H1 (cell line): Measurements from ENCODE around the gene KREMEN1. TPM values are rescaled to one million over a fixed set of nuclear protein-coding genes. Genes with fewer than 3 reads are reported as not detected.

ENCODE experiments used
- CTCF ChIA-PET: fragments of 300-600 bp; sonication (Branson Sonifier 250); formaldehyde crosslinking; loops from one replicate; lab custom pipeline; 2021; ENCODE audit not compliant: partially characterized antibody; lab: Charles Lee
- POLR2A ChIA-PET: fragments of 300-600 bp; sonication (Branson Sonifier 250); formaldehyde crosslinking; loops from one replicate; lab custom pipeline; 2021; ENCODE audit warnings: inconsistent platforms; ENCODE audit not compliant: partially characterized antibody; lab: Charles Lee
- DNase-seq, 2 experiments: peaks; one replicate each; pipeline versions ENCODE4 v3.0.0 to v3.0.0-alpha.2; 2010 to 2022; ENCODE audit warnings: low spot score in 2 of 2, low read depth in 1 of 2, mixed read lengths in 1 of 2
- FAIRE-seq: peaks from 2 replicates; lab custom pipeline; 2011; peaks lifted over from hg19 to GRCh38; lab: Jason Lieb, UNC
- H2AFZ ChIP-seq: 2 replicates; pipeline ENCODE4 v1.8.1; 2012; ENCODE audit warnings: low read length, inconsistent platforms
- H2AK5ac ChIP-seq: 2 replicates; pipeline ENCODE4 v1.6.1; 2013; ENCODE audit warnings: low read depth, low read length
- H2BK120ac ChIP-seq: replicated peaks from 2 replicates; pipeline ENCODE3; 2013; ENCODE audit warnings: low read depth, low read length, inconsistent platforms
- H2BK12ac ChIP-seq: 2 replicates; pipeline ENCODE4 v1.6.1; 2013; ENCODE audit warnings: low read depth, low read length
- H2BK15ac ChIP-seq: 2 replicates; pipeline ENCODE4 v1.6.1; 2013; ENCODE audit warnings: low read length
- H2BK20ac ChIP-seq: 2 replicates; pipeline ENCODE4 v1.6.1; 2013; ENCODE audit warnings: low read length
- H2BK5ac ChIP-seq: 2 replicates; pipeline ENCODE4 v1.6.1; 2013; ENCODE audit warnings: low read depth, low read length
- H3K14ac ChIP-seq: 2 replicates; pipeline ENCODE4 v1.6.1; 2013; ENCODE audit warnings: inconsistent platforms; ENCODE audit not compliant: insufficient read length
- H3K18ac ChIP-seq: 2 replicates; pipeline ENCODE4 v1.6.1; 2013; ENCODE audit warnings: low read length; ENCODE audit errors: extremely low read depth
- H3K23ac ChIP-seq: 2 replicates; pipeline ENCODE4 v1.6.1; 2013; ENCODE audit warnings: inconsistent platforms; ENCODE audit not compliant: insufficient read length
- H3K23me2 ChIP-seq: 2 replicates; pipeline ENCODE4 v1.6.1; 2013; ENCODE audit warnings: low read depth, low read length
- H3K27ac ChIP-seq: 2 replicates; pipeline ENCODE4 v1.6.1; 2011; ENCODE audit warnings: low read depth, low read length, inconsistent platforms
- H3K27me3 ChIP-seq, 4 experiments: replicated peaks in 1 of 4; 1 replicate in 1 of 4; 2 replicates in 3 of 4; pipeline versions ENCODE4 v1.6.1 to v1.8.1; 2011 to 2013; ENCODE audit warnings: low read length in 3 of 4, mild to moderate bottlenecking in 3 of 4, inconsistent platforms in 2 of 4, mixed read lengths in 2 of 4, moderate library complexity in 1 of 4; ENCODE audit not compliant: control insufficient read depth in 3 of 4, insufficient read depth in 3 of 4; ENCODE audit errors: extremely low read depth in 1 of 4
- H3K36me3 ChIP-seq, 4 experiments: 2 replicates each; pipeline versions ENCODE4 v1.6.1 to v1.8.1; 2011 to 2013; ENCODE audit warnings: mild to moderate bottlenecking in 4 of 4, low read length in 3 of 4, moderate library complexity in 2 of 4, control low read depth in 1 of 4, inconsistent platforms in 1 of 4; ENCODE audit not compliant: insufficient read depth in 4 of 4, control insufficient read depth in 2 of 4
- H3K4ac ChIP-seq: replicated peaks from 2 replicates; pipeline ENCODE3; 2013; ENCODE audit warnings: low read length, low read depth, mixed read lengths, inconsistent platforms; ENCODE audit not compliant: insufficient read length
- H3K4me1 ChIP-seq, 4 experiments: replicated peaks in 1 of 4; 1 replicate in 1 of 4; 2 replicates in 3 of 4; pipeline versions ENCODE4 v1.6.1 to v1.8.1; 2011 to 2013; ENCODE audit warnings: low read length in 3 of 4, inconsistent platforms in 2 of 4, mixed read lengths in 1 of 4; ENCODE audit not compliant: insufficient read depth in 4 of 4, control insufficient read depth in 3 of 4
- H3K4me2 ChIP-seq, 2 experiments: 2 replicates each; pipeline versions ENCODE4 v1.6.1 to v1.8.1; 2011 to 2013; ENCODE audit warnings: low read depth in 2 of 2, low read length in 2 of 2, control low read depth in 1 of 2, inconsistent platforms in 1 of 2, mild to moderate bottlenecking in 1 of 2; ENCODE audit not compliant: insufficient read depth in 1 of 2
- H3K4me3 ChIP-seq, 4 experiments: fragments of 200-600, 300-600 bp in 1 of 4; sonication (generic), shearing (Covaris generic), sonication (Bioruptor Twin) in 1 of 4; 2 replicates each; pipeline versions ENCODE4 v1.5.1 to v1.8.1; 2011 to 2016; ENCODE audit warnings: low read length in 4 of 4, low read depth in 3 of 4, control low read depth in 2 of 4, inconsistent platforms in 2 of 4, mild to moderate bottlenecking in 2 of 4, mixed read lengths in 1 of 4, moderate library complexity in 1 of 4; ENCODE audit not compliant: insufficient read depth in 2 of 4; ENCODE audit errors: extremely low read depth in 1 of 4
- H3K56ac ChIP-seq: replicated peaks from 2 replicates; pipeline ENCODE3; 2013; ENCODE audit warnings: low read depth, mild to moderate bottlenecking, mixed read lengths, low read length, inconsistent platforms; ENCODE audit not compliant: insufficient read length
- H3K79me1 ChIP-seq: 2 replicates; pipeline ENCODE4 v1.6.1; 2013; ENCODE audit warnings: low read depth, low read length, control low read depth
- H3K79me2 ChIP-seq, 2 experiments: 2 replicates each; pipeline versions ENCODE4 v1.6.1 to v1.8.1; 2012 to 2013; ENCODE audit warnings: low read length in 2 of 2, mild to moderate bottlenecking in 2 of 2, inconsistent platforms in 1 of 2; ENCODE audit not compliant: insufficient read depth in 2 of 2, control insufficient read depth in 1 of 2
- H3K9ac ChIP-seq, 4 experiments: replicated peaks in 1 of 4; 1 replicate in 1 of 4; 2 replicates in 3 of 4; pipeline versions ENCODE4 v1.6.1 to v1.8.1; 2011 to 2013; ENCODE audit warnings: low read depth in 3 of 4, low read length in 3 of 4, control low read depth in 2 of 4, mild to moderate bottlenecking in 2 of 4, moderate library complexity in 2 of 4, inconsistent platforms in 1 of 4; ENCODE audit errors: extremely low read depth in 1 of 4
- H3K9me3 ChIP-seq, 2 experiments: 2 replicates each; pipeline versions ENCODE4 v1.6.1 to v1.8.1; 2012 to 2013; ENCODE audit warnings: mild to moderate bottlenecking in 2 of 2, moderate library complexity in 2 of 2, control low read depth in 1 of 2, inconsistent platforms in 1 of 2, low read depth in 1 of 2, low read length in 1 of 2, mixed read lengths in 1 of 2; ENCODE audit not compliant: insufficient read depth in 2 of 2
- H4K20me1 ChIP-seq, 2 experiments: replicated peaks in 1 of 2; 2 replicates each; pipeline versions ENCODE3 to v1.8.1; 2011 to 2013; ENCODE audit warnings: inconsistent platforms in 2 of 2, low read length in 2 of 2, mild to moderate bottlenecking in 1 of 2; ENCODE audit not compliant: insufficient read depth in 2 of 2, control insufficient read depth in 1 of 2
- H4K5ac ChIP-seq: 2 replicates; pipeline ENCODE4 v1.6.1; 2013; ENCODE audit warnings: low read length, low read depth, mixed read lengths, inconsistent platforms; ENCODE audit not compliant: insufficient read length
- H4K8ac ChIP-seq: 2 replicates; pipeline ENCODE4 v1.8.0; 2013; ENCODE audit warnings: mild to moderate bottlenecking, moderate library complexity, low read length, inconsistent platforms; ENCODE audit not compliant: insufficient read depth; ENCODE audit errors: extremely low read depth
- H4K91ac ChIP-seq: replicated peaks from 2 replicates; pipeline ENCODE3; 2013; ENCODE audit warnings: low read length, mixed read lengths, inconsistent platforms; ENCODE audit not compliant: insufficient read length
- CEBPB ChIP-seq: IDR thresholded peaks from 2 replicates; pipeline ENCODE4 v1.6.1; 2012; ENCODE audit warnings: low read depth, low read length
- SIX5 ChIP-seq: IDR thresholded peaks from 2 replicates; pipeline ENCODE4 v1.6.1; 2011; ENCODE audit warnings: mild to moderate bottlenecking, low read depth, low read length
- WGBS, 2 experiments: shearing (Covaris generic) in 1 of 2; methylation state at CpG; one replicate each; pipeline versions ENCODE4 v1.1.6 to v1.1.7; 2013 to 2015; ENCODE audit warnings: low lambda C conversion rate in 2 of 2, mixed read lengths in 2 of 2, inconsistent platforms in 1 of 2, low coverage in 1 of 2, missing lambda C conversion rate in 1 of 2; ENCODE audit not compliant: insufficient replicate concordance in 2 of 2, insufficient coverage in 1 of 2, insufficient read length in 1 of 2; ENCODE audit errors: extremely low coverage in 1 of 2, missing lambda C conversion rate in 1 of 2; 5-methylcytosine and 5-hydroxymethylcytosine counted together
- polyA plus RNA-seq, 7 experiments: library from polyadenylated mRNA; depleted of rRNA in 3 of 7; stranded (reverse) in 5 of 7; unstranded in 2 of 7; fragments of >200 nt in 5 of 7; fragments of 200-250 nt in 2 of 7; gene quantifications; 1 replicate in 5 of 7; 2 replicates in 1 of 7; 4 replicates in 1 of 7; pipeline versions ENCODE4 v1.2.1 to v1.2.3, GENCODE V29; 2011 to 2013; ENCODE audit warnings: missing spikeins in 2 of 7, mixed read lengths in 2 of 7
- total RNA-seq: library from RNA; stranded (reverse); fragmentation: NEBNext Ultra II Directional; extraction: Animal tissue kit (Norgen Biotek cat#: 25700); gene quantifications from 2 replicates; pipeline ENCODE4 v1.2.1, GENCODE V29; 2021

KREMEN1 gene
- total and polyA plus RNA-seq, 2 of the 8 experiments (the other 6 are each of a cell fraction or from before 2014, with no cell fraction given): 2.1 to 3.2 TPM

- Histone ChIP-seq H3K4me3 (no peak overlapping the region), H3K9me3 (no peaks in the 10 kb centered on the region), H3K79me2 (no peaks in the 10 kb centered on the region), H2BK20ac (no peak overlapping the region), H3K23ac (no peak overlapping the region), H2BK15ac (no peak overlapping the region), H4K5ac (no peak overlapping the region), H3K27ac (no peak overlapping the region), H2BK120ac (no peak overlapping the region), H3K18ac (no peak overlapping the region), H3K4me1 (peaks cover 5 to 13% (median 8%) of the 10 kb centered on the region in 4 experiments; a peak in 6 of 7 replicates), H3K23me2 (no peaks in the 10 kb centered on the region), H2AK5ac (no peak overlapping the region), H3K36me3 (no peaks in the 10 kb centered on the region), H2BK5ac (no peak overlapping the region), H3K9ac (no peak overlapping the region; a peak in 1 of 7 replicates), H4K91ac (no peak overlapping the region), H3K4me2 (no peak overlapping the region), H3K27me3 (no peaks in the 10 kb centered on the region), H4K8ac (no peak overlapping the region), H3K79me1 (no peaks in the 10 kb centered on the region), H3K4ac (no peak overlapping the region), H3K14ac (no peak overlapping the region), H2BK12ac (no peak overlapping the region), H3K56ac (no peak overlapping the region), H4K20me1 (no peaks in the 10 kb centered on the region), H2AFZ (no peak overlapping the region)
- 87% methylated on average over 31 of the region's 31 CpGs; no CpG with 5 or more reads in 1 of the 2 experiments for WGBS, 2 experiments
- no peak for DNase-seq
- no peak for TF ChIP-seq SIX5
- TF ChIP-seq CEBPB: no peak
- no peak for FAIRE-seq
- CTCF ChIA-PET: interaction anchor here (11.1 kb wide), 1 partner anchor 17 kb away, joined by 79 read pairs; no protein-coding TSS in a partner anchor
- POLR2A ChIA-PET: interaction anchor here (0.9 to 1.2 kb wide), 2 partner anchors 13 to 52 kb away, joined by 3 read pairs; no protein-coding TSS in a partner anchor
Observed at GRCh38 chr22:29136782-29137700, 64.2 kb downstream of the KREMEN1 start.
